Ureter (tissue), 1 donor: ENCODE measurements around the gene MIPEP. TPM values are rescaled to one million over a fixed set of nuclear protein-coding genes. Genes with fewer than 3 reads are reported as not detected.
"Not testable (repeated sequence)": the region's sequence is repeated elsewhere in the genome, so short reads cannot be mapped to it uniquely, and the experiment has no call there.

Experiments
- DNase-seq: peaks from one replicate; pipeline ENCODE4 v3.0.0-alpha.2; 2020; ENCODE audit warnings: low spot score
- total RNA-seq: library from RNA; stranded (reverse); gene quantifications from one replicate; pipeline ENCODE4 v1.2.4, GENCODE V29; 2023
- donor health status: DM: yes; HTN: yes; CAD: no.

The MIPEP gene
- total RNA-seq: 24.2 TPM

GRCh38 chr13:23888658-23889614, at the start of gene MIPEP:
Gene MIPEP (minus strand): TSS chr13:23889400. CDS start chr13:23889320, 80 bp downstream.
- DNase-seq: peak; percentile 94

- DNase-seq: no peak
Measured at GRCh38 chr13:23934520-23934919, 45.3 kb upstream of the MIPEP start.

GRCh38 chr13:23928985-23929384, 39.8 kb upstream of the MIPEP start:
- no peak for DNase-seq

- DNase-seq: no peak
Measured at GRCh38 chr13:23923031-23923430, 33.8 kb upstream of the MIPEP start.

- no peak for DNase-seq
Measured at GRCh38 chr13:23922005-23922932, 33.1 kb upstream of the MIPEP start.

GRCh38 chr13:23921451-23921888, 32.3 kb upstream of the MIPEP start:
- DNase-seq: no peak

- no peak for DNase-seq
Measured at GRCh38 chr13:23919006-23919405, 29.8 kb upstream of the MIPEP start.

GRCh38 chr13:23918208-23918607, 29.0 kb upstream of the MIPEP start:
- DNase-seq: no peak

GRCh38 chr13:23915308-23915707, 26.1 kb upstream of the MIPEP start:
- DNase-seq: no peak

- DNase-seq: no peak
Measured at GRCh38 chr13:23912469-23912868, 23.3 kb upstream of the MIPEP start.

- no peak for DNase-seq
Measured at GRCh38 chr13:23909606-23910005, 20.4 kb upstream of the MIPEP start.

GRCh38 chr13:23905766-23906165, 16.6 kb upstream of the MIPEP start:
- DNase-seq: no peak

- no peak for DNase-seq
Measured at GRCh38 chr13:23903906-23904280, 14.7 kb upstream of the MIPEP start.

- DNase-seq: no peak
Measured at GRCh38 chr13:23902975-23903905, 14.0 kb upstream of the MIPEP start.

GRCh38 chr13:23901365-23901764, 12.2 kb upstream of the MIPEP start:
- no peak for DNase-seq

- no peak for DNase-seq
Measured at GRCh38 chr13:23899555-23899954, 10.4 kb upstream of the MIPEP start.

GRCh38 chr13:23898101-23898500, 8.9 kb upstream of the MIPEP start:
- DNase-seq: no peak

GRCh38 chr13:23897452-23897919, 8.3 kb upstream of the MIPEP start, which contains the start of gene C1QTNF9B:
Gene C1QTNF9B (minus strand): TSS chr13:23897502.
- not testable (repeated sequence) for DNase-seq

- not testable (repeated sequence) for DNase-seq
Measured at GRCh38 chr13:23894746-23895145, 5.5 kb upstream of the MIPEP start.

GRCh38 chr13:23893791-23894190, 4.6 kb upstream of the MIPEP start:
- DNase-seq: not testable (repeated sequence)
